HUES48 (cell line): ENCODE results near the gene AKAP6.

Experiments used
- H3K27ac ChIP-seq: one replicate; pipeline ENCODE4 v1.7.0; 2013; ENCODE audit warnings: low read depth, low read length, inconsistent platforms
- H3K27me3 ChIP-seq: 2 replicates; pipeline ENCODE4 v1.6.1; 2013; ENCODE audit warnings: mild to moderate bottlenecking, low read length; ENCODE audit not compliant: control insufficient read depth, insufficient read depth
- H3K36me3 ChIP-seq: 2 replicates; pipeline ENCODE4 v1.6.1; 2013; ENCODE audit warnings: low read length; ENCODE audit not compliant: control insufficient read depth, insufficient read depth
- H3K4me1 ChIP-seq: 2 replicates; pipeline ENCODE4 v1.6.1; 2013; ENCODE audit warnings: mild to moderate bottlenecking, low read length; ENCODE audit not compliant: control insufficient read depth, insufficient read depth
- H3K4me3 ChIP-seq: 2 replicates; pipeline ENCODE4 v1.5.1; 2013; ENCODE audit warnings: mild to moderate bottlenecking, low read depth, low read length
- H3K9ac ChIP-seq: 2 replicates; pipeline ENCODE4 v1.6.1; 2013; ENCODE audit warnings: mild to moderate bottlenecking, low read depth, low read length, moderate library complexity
- H3K9me3 ChIP-seq: 2 replicates; pipeline ENCODE4 v1.6.1; 2013; ENCODE audit warnings: low read length; ENCODE audit not compliant: control insufficient read depth, insufficient read depth

The AKAP6 gene

GRCh38 chr14:32726516-32726915 lies 397.4 kb downstream of the AKAP6 start:
- no peaks in the 10 kb centered on the region for H3K27me3 ChIP-seq
- no peak overlapping the region for H3K9ac ChIP-seq
- H3K27ac ChIP-seq: no peak overlapping the region
- H3K4me1 ChIP-seq: peaks cover 27% of the 10 kb centered on the region
- no peaks in the 10 kb centered on the region for H3K36me3 ChIP-seq
- H3K9me3 ChIP-seq: no peaks in the 10 kb centered on the region
- H3K4me3 ChIP-seq: no peak overlapping the region

- H3K4me3 ChIP-seq: no peak overlapping the region
- H3K27ac ChIP-seq: no peak overlapping the region
- H3K27me3 ChIP-seq: no peaks in the 10 kb centered on the region
- no peaks in the 10 kb centered on the region for H3K9me3 ChIP-seq
- H3K4me1 ChIP-seq: peaks cover 27% of the 10 kb centered on the region
- H3K9ac ChIP-seq: no peak overlapping the region
- H3K36me3 ChIP-seq: no peaks in the 10 kb centered on the region
Observed at GRCh38 chr14:32727832-32728231, 398.7 kb downstream of the AKAP6 start.

- no peak overlapping the region for H3K27ac ChIP-seq
- H3K36me3 ChIP-seq: no peaks in the 10 kb centered on the region
- H3K27me3 ChIP-seq: no peaks in the 10 kb centered on the region
- H3K4me1 ChIP-seq: peaks cover 27% of the 10 kb centered on the region
- no peak overlapping the region for H3K9ac ChIP-seq
- no peak overlapping the region for H3K4me3 ChIP-seq
- no peaks in the 10 kb centered on the region for H3K9me3 ChIP-seq
Observed at GRCh38 chr14:32728526-32728925, 399.4 kb downstream of the AKAP6 start.

- H3K9ac ChIP-seq: no peak overlapping the region
Observed at GRCh38 chr14:32728976-32729375, 399.9 kb downstream of the AKAP6 start.

GRCh38 chr14:32731249-32731648 lies 402.2 kb downstream of the AKAP6 start:
- Histone ChIP-seq H3K36me3 (no peaks in the 10 kb centered on the region), H3K27ac (no peak overlapping the region), H3K4me3 (no peak overlapping the region), H3K9ac (no peak overlapping the region), H3K4me1 (peaks cover 12% of the 10 kb centered on the region), H3K27me3 (no peaks in the 10 kb centered on the region), H3K9me3 (no peaks in the 10 kb centered on the region)

More at GRCh38 chr14:32728976-32729375, 399.9 kb downstream of the AKAP6 start:
- no peaks in the 10 kb centered on the region for H3K27me3 ChIP-seq
- peaks cover 27% of the 10 kb centered on the region for H3K4me1 ChIP-seq
- no peak overlapping the region for H3K27ac ChIP-seq
- H3K36me3 ChIP-seq: no peaks in the 10 kb centered on the region
- H3K4me3 ChIP-seq: no peak overlapping the region
- no peaks in the 10 kb centered on the region for H3K9me3 ChIP-seq

DNA sequence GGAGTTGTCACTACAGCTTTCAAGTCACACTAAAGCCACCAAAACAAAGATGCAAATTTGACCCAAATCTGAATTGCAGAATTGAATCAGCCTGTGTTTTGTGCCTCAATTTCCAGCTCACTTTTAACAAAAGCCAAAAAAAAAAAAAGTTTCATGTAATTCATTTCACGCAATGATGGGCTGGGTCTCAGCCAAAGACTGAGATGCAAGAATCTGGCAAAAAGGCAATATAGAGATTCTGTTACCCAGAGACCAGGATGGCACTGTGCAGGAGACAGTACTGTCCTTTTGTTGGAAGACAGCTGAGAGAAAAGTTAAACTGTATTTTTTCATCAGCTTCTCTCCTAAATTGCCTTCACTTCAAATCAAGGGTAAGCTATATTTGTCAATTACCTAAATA lies 403.9 kb downstream of the AKAP6 start:
- Histone ChIP-seq H3K4me1 (peaks cover 6% of the 10 kb centered on the region), H3K4me3 (no peak overlapping the region), H3K36me3 (no peaks in the 10 kb centered on the region), H3K9me3 (no peaks in the 10 kb centered on the region), H3K27ac (no peak overlapping the region), H3K27me3 (no peaks in the 10 kb centered on the region), H3K9ac (no peak overlapping the region)

GRCh38 chr14:32734261-32734660 lies 405.2 kb downstream of the AKAP6 start:
- no peaks in the 10 kb centered on the region for H3K27me3 ChIP-seq
- H3K36me3 ChIP-seq: no peaks in the 10 kb centered on the region
- no peak overlapping the region for H3K4me3 ChIP-seq
- peaks cover 6% of the 10 kb centered on the region for H3K4me1 ChIP-seq
- no peaks in the 10 kb centered on the region for H3K9me3 ChIP-seq
- no peak overlapping the region for H3K9ac ChIP-seq
- no peak overlapping the region for H3K27ac ChIP-seq

DNA sequence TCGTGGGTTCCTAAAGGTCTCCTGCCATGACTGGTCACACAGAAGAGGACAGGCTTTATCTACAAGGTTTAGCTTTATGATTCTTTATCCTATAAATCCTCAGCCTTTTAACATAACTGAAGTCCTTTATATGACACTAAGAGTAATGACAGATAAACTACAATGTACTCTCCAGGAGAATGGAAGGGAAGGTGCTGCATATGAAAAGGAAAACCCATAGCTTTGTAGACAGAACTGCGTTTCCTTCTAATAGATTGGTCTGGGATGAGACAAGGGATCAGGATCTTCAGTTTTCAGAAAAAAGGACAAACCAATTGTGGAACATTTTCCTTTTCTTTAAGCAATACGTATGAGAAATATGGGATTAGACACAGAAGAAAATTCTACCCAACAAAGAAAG lies 408.5 kb downstream of the AKAP6 start:
- Histone ChIP-seq H3K27me3 (no peaks in the 10 kb centered on the region), H3K9me3 (no peaks in the 10 kb centered on the region), H3K4me3 (no peak overlapping the region), H3K9ac (no peak overlapping the region), H3K36me3 (no peaks in the 10 kb centered on the region), H3K4me1 (peaks cover 6% of the 10 kb centered on the region), H3K27ac (no peak overlapping the region)

DNA sequence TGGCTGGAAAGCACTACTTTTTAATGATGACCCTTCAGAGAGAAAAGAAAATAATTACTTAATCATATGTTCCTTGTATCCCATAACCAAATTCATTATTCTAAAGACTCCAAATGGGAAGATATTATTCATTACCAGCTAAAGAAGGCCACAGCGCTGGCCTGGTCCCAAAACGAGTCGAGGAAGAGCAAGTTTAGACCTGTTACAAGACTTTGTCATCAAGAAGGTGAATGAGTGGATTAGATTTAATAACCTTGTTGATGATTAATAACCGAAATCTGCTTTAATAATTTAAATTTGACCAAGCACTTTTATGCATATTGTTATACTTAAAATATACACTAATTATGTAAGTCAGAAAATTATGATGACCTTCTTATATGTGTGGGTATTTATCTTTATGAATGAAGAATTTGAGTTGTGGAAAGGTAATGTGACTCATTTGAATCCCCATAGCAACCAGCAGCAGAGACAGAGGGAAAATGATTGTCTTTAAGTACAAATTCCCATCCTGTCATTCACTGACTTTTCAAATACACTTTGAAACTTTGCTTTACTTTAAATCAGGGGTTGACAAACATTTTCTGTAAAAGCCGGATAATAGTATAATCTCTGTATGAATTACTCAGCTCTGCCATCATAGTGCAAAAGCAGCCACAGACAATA lies 409.2 kb downstream of the AKAP6 start:
- no peaks in the 10 kb centered on the region for H3K36me3 ChIP-seq
- peaks cover 6% of the 10 kb centered on the region for H3K4me1 ChIP-seq
- H3K27ac ChIP-seq: no peak overlapping the region
- no peaks in the 10 kb centered on the region for H3K9me3 ChIP-seq
- no peak overlapping the region for H3K4me3 ChIP-seq
- no peaks in the 10 kb centered on the region for H3K27me3 ChIP-seq
- no peak overlapping the region for H3K9ac ChIP-seq

DNA sequence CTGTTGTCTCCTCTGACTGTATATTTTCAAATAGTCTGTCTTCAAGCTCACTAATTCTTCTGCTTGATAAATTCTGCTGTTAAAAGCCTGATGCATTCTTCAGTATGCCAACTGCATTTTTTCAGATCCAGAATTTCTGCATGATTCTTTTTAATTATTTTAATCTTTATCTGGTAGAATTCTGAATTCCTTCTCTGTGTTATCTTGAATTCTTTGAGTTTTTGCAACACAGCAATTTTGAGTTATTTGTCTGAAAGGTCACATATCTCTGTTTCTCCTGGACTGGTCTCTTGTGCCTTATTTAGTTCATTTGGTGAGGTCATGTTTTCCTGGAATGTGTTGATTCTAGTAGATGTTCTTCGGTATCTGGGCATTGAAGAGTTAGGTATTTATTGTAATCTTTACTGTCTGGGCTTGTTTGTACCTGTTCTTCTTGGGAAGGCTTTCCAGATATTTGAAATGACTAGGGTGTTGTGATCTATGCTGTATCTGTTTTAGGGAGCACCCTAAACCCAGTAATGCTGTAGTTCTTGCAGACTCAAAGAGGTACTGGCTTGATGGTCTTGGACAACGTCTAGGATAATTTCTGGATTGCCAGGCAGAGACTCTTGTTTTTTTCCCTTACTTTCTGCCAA lies 415.8 kb downstream of the AKAP6 start:
- Histone ChIP-seq H3K36me3 (no peaks in the 10 kb centered on the region), H3K27me3 (no peaks in the 10 kb centered on the region), H3K4me1 (no peaks in the 10 kb centered on the region), H3K27ac (no peak overlapping the region), H3K9me3 (no peaks in the 10 kb centered on the region), H3K4me3 (no peak overlapping the region), H3K9ac (no peak overlapping the region)

GRCh38 chr14:32754209-32754608 lies 425.1 kb downstream of the AKAP6 start:
- H3K4me1 ChIP-seq: no peaks in the 10 kb centered on the region
- no peak overlapping the region for H3K4me3 ChIP-seq
- no peak overlapping the region for H3K9ac ChIP-seq
- H3K27ac ChIP-seq: no peak overlapping the region
- no peaks in the 10 kb centered on the region for H3K27me3 ChIP-seq
- no peaks in the 10 kb centered on the region for H3K36me3 ChIP-seq
- no peaks in the 10 kb centered on the region for H3K9me3 ChIP-seq
